Endothelial cell of umbilical vein (primary cell): Measurements from ENCODE around the gene ICE1. TPM values are rescaled to one million over a fixed set of nuclear protein-coding genes. Genes with fewer than 3 reads are reported as not detected.
"Not testable (repeated sequence)": the region's sequence is repeated elsewhere in the genome, so short reads cannot be mapped to it uniquely, and the experiment has no call there.

Experiments used
- BruUV-seq: library from RNA; stranded (reverse); fragments of 400-500 nt; replicated peaks from 2 replicates; lab custom pipeline; 2021; lab: Mats Ljungman, UMichigan
- CTCF ChIA-PET: fragments of 300-600, 350-600 bp; sonication (Branson Sonifier 250); formaldehyde crosslinking; loops from one replicate; lab custom pipeline; 2021; ENCODE audit warnings: antibody characterized with exemption, inconsistent platforms; lab: Charles Lee
- POLR2A ChIA-PET: fragments of 300-600, 350-600 bp; sonication (Branson Sonifier 250); formaldehyde crosslinking; loops from one replicate; lab custom pipeline; 2021; ENCODE audit warnings: antibody characterized with exemption, inconsistent platforms; lab: Charles Lee
- DNase-seq: peaks from one replicate; pipeline ENCODE4 v3.0.0-alpha.2; 2011; ENCODE audit warnings: low read depth, low spot score
- FAIRE-seq: peaks from 2 replicates; lab custom pipeline; 2011; peaks lifted over from hg19 to GRCh38; lab: Jason Lieb, UNC
- H2AFZ ChIP-seq: 2 replicates; pipeline ENCODE4 v1.6.0; 2012; ENCODE audit warnings: low read depth, low read length, control low read depth, inconsistent platforms
- H3K27ac ChIP-seq: 2 replicates; pipeline ENCODE4 v1.5.1; 2011; ENCODE audit warnings: low read depth, mild to moderate bottlenecking, control low read depth, low read length, moderate library complexity; ENCODE audit not compliant: insufficient read depth
- H3K27me3 ChIP-seq, 2 experiments: 2 replicates each; pipeline versions ENCODE4 v1.6.0 to v1.6.1; 2011; ENCODE audit warnings: low read length in 2 of 2, mixed read lengths in 1 of 2; ENCODE audit not compliant: control insufficient read depth in 2 of 2, insufficient read depth in 2 of 2
- H3K36me3 ChIP-seq, 2 experiments: 2 replicates in 1 of 2; 3 replicates in 1 of 2; pipeline ENCODE4 v1.5.1; 2011; ENCODE audit warnings: low read length in 2 of 2, mild to moderate bottlenecking in 1 of 2, moderate library complexity in 1 of 2; ENCODE audit not compliant: control insufficient read depth in 2 of 2, insufficient read depth in 2 of 2; ENCODE audit errors: extremely low read depth in 1 of 2
- H3K4me1 ChIP-seq: 3 replicates; pipeline ENCODE4 v1.5.1; 2011; ENCODE audit warnings: mild to moderate bottlenecking, low read length; ENCODE audit not compliant: control insufficient read depth, insufficient read depth; ENCODE audit errors: extremely low read depth
- H3K4me2 ChIP-seq: 2 replicates; pipeline ENCODE4 v1.6.1; 2011; ENCODE audit warnings: low read length, control low read depth, mixed read lengths; ENCODE audit not compliant: insufficient read depth
- H3K4me3 ChIP-seq, 3 experiments: fragments of 200-600 bp in 1 of 3; sonication (generic), shearing (Covaris generic) in 1 of 3; replicated peaks in 1 of 3; 2 replicates each; pipeline ENCODE4 v1.5.1; 2011 to 2016; ENCODE audit warnings: control low read depth in 3 of 3, low read length in 3 of 3, mild to moderate bottlenecking in 2 of 3, inconsistent platforms in 1 of 3, low read depth in 1 of 3, moderate library complexity in 1 of 3; ENCODE audit not compliant: insufficient read depth in 1 of 3
- H3K79me2 ChIP-seq: 2 replicates; pipeline ENCODE4 v1.6.0; 2012; ENCODE audit warnings: low read length, inconsistent platforms; ENCODE audit not compliant: control insufficient read depth, insufficient read depth
- H3K9ac ChIP-seq: replicated peaks from 2 replicates; pipeline ENCODE3; 2011; ENCODE audit warnings: low read length, control low read depth; ENCODE audit not compliant: insufficient read depth; ENCODE audit errors: extremely low read depth
- H3K9me1 ChIP-seq: replicated peaks from 3 replicates; pipeline ENCODE4 v1.6.0; 2011; ENCODE audit warnings: mild to moderate bottlenecking, low read length; ENCODE audit not compliant: control insufficient read depth, insufficient read depth; ENCODE audit errors: extremely low read depth
- H3K9me3 ChIP-seq: replicated peaks from 2 replicates; pipeline ENCODE4 v1.5.1; 2012; ENCODE audit warnings: low read length, inconsistent platforms; ENCODE audit not compliant: control insufficient read depth, insufficient read depth
- H4K20me1 ChIP-seq: replicated peaks from 2 replicates; pipeline ENCODE3; 2011; ENCODE audit warnings: mild to moderate bottlenecking, low read length; ENCODE audit not compliant: control insufficient read depth, insufficient read depth; ENCODE audit errors: extremely low read depth
- EZH2 ChIP-seq: IDR thresholded peaks from 2 replicates; pipeline ENCODE4 v1.6.1; 2012; ENCODE audit warnings: borderline replicate concordance, low read depth, mild to moderate bottlenecking, moderate library complexity, low read length, inconsistent platforms; ENCODE audit not compliant: severe bottlenecking
- FOS ChIP-seq: IDR thresholded peaks from 2 replicates; pipeline ENCODE4 v1.6.1; 2011; ENCODE audit warnings: mild to moderate bottlenecking, low read length, moderate library complexity, borderline replicate concordance; ENCODE audit not compliant: insufficient read depth
- GATA2 ChIP-seq: IDR thresholded peaks from 2 replicates; pipeline ENCODE4 v1.7.0; 2011; ENCODE audit warnings: low read depth, mild to moderate bottlenecking, moderate library complexity, mixed read lengths, low read length; ENCODE audit not compliant: insufficient read length, insufficient read depth
- JUN ChIP-seq: IDR thresholded peaks from 2 replicates; pipeline ENCODE4 v1.6.1; 2011; ENCODE audit warnings: borderline replicate concordance, low read depth; ENCODE audit not compliant: insufficient read length, insufficient read depth
- MAX ChIP-seq: IDR thresholded peaks from 2 replicates; pipeline ENCODE4 v1.6.1; 2011; ENCODE audit not compliant: insufficient read depth, insufficient read length
- MYC ChIP-seq: IDR thresholded peaks from one replicate; pipeline ENCODE4 v1.6.1; 2011; ENCODE audit warnings: mild to moderate bottlenecking, low read depth, low read length
- POLR2A ChIP-seq: IDR thresholded peaks from 2 replicates; pipeline ENCODE4 v1.6.1; 2012; ENCODE audit warnings: low read depth, mild to moderate bottlenecking, control low read depth, low read length
- POLR2AphosphoS5 ChIP-seq: IDR thresholded peaks from 2 replicates; pipeline ENCODE4 v1.6.1; 2012; ENCODE audit warnings: low read depth, mild to moderate bottlenecking, control low read depth, low read length, moderate library complexity; ENCODE audit not compliant: insufficient read depth
- dilution Hi-C: fragments of 300-500 bp; cut with MboI; formaldehyde crosslinking; loops from one replicate; pipeline ENCODE4 v1.15.0; 2019; ENCODE audit warnings: low sequenced_read_pairs; ENCODE audit not compliant: extremely low pct_ligation_motif_present
- intact Hi-C: fragments of 100-400 bp; cut with micrococcal nuclease; formaldehyde crosslinking; loops from one replicate; pipeline ENCODE4 v1.10.0; 2022
- polyA plus RNA-seq, 4 experiments: library from polyadenylated mRNA; depleted of rRNA in 3 of 4; stranded (reverse) in 3 of 4; unstranded in 1 of 4; fragments of >200 nt; gene quantifications; 2 replicates each; pipeline versions ENCODE4 v1.2.1 to v1.2.3, GENCODE V29; 2011 to 2012; ENCODE audit warnings: missing spikeins in 1 of 4
- total RNA-seq: library from RNA; stranded (reverse); gene quantifications from 2 replicates; pipeline ENCODE4 v1.2.3, GENCODE V29; 2021
- TF ChIP-seq, protein P1 (sequence below), 2 donors: IDR thresholded peaks; 1 replicate in 1 of 2; 2 replicates in 1 of 2; pipeline ENCODE4 v1.5.1; 2011; ENCODE audit warnings: low read length in 2 of 2, mild to moderate bottlenecking in 2 of 2, moderate library complexity in 2 of 2, control low read depth in 1 of 2, inconsistent platforms in 1 of 2, low read depth in 1 of 2; ENCODE audit not compliant: insufficient read depth in 1 of 2; ENCODE audit errors: extremely low read depth in 1 of 2

The ICE1 gene
- total and polyA plus RNA-seq, 2 donors (not counting 3 experiments of a cell fraction or from before 2014, with no cell fraction given): 8.8 to 29.1 TPM

DNA sequence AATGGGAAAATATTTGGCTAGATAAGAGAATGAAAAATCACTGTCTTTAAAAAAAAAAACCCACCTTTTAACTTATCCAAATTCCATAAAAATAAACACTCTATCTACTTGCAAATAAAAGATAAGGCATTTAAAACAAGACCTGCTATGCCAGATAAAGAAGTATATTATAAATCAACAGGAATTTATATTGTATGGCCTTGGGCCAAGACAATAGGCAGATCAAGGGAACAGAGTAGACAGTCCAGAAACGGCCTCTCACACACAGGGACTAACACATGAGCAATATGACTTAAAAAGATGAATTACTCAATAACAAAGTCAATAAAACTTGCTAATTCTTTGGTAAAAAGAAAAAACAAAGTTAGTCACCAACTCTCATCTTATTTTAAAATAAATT, 34.7 kb upstream of the ICE1 start:
- intact Hi-C loops: no loop called here
- Histone ChIP-seq H3K27ac (no peak overlapping the region), H3K4me2 (no peak overlapping the region), H3K9me3 (no peaks in the 10 kb centered on the region), H3K27me3 (no peaks in the 10 kb centered on the region), H3K4me3 (no peak overlapping the region), H3K9ac (no peak overlapping the region), H4K20me1 (no peaks in the 10 kb centered on the region), H3K36me3 (no peaks in the 10 kb centered on the region), H3K4me1 (no peaks in the 10 kb centered on the region), H3K9me1 (no peaks in the 10 kb centered on the region), H3K79me2 (no peaks in the 10 kb centered on the region), H2AFZ (no peak overlapping the region)
- no peak for FAIRE-seq
- TF ChIP-seq POLR2A (no peak), FOS (no peak), MYC (no peak), POLR2AphosphoS5 (no peak), JUN (no peak), GATA2 (no peak), EZH2 (no peak), MAX (no peak)
- TF ChIP-seq, protein P1, sequence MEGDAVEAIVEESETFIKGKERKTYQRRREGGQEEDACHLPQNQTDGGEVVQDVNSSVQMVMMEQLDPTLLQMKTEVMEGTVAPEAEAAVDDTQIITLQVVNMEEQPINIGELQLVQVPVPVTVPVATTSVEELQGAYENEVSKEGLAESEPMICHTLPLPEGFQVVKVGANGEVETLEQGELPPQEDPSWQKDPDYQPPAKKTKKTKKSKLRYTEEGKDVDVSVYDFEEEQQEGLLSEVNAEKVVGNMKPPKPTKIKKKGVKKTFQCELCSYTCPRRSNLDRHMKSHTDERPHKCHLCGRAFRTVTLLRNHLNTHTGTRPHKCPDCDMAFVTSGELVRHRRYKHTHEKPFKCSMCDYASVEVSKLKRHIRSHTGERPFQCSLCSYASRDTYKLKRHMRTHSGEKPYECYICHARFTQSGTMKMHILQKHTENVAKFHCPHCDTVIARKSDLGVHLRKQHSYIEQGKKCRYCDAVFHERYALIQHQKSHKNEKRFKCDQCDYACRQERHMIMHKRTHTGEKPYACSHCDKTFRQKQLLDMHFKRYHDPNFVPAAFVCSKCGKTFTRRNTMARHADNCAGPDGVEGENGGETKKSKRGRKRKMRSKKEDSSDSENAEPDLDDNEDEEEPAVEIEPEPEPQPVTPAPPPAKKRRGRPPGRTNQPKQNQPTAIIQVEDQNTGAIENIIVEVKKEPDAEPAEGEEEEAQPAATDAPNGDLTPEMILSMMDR (IDR thresholded peaks at IDR 0.05; ENCODE audit: extremely low read depth in 1 of 2, insufficient read depth in 1 of 2, low read depth in 1 of 2, low read length in 2 of 2): no peak
- no peak for DNase-seq
- POLR2A ChIA-PET: no interaction called here
- dilution Hi-C loops: no loop called here
- CTCF ChIA-PET: no interaction called here
- no TSS peak for BruUV-seq

- DNase-seq, FAIRE-seq, dilution Hi-C loops: not testable (repeated sequence)
Observed at GRCh38 chr5:5390121-5390869, 32.2 kb upstream of the ICE1 start.

More at GRCh38 chr5:5390121-5390869, 32.2 kb upstream of the ICE1 start:
- H3K4me3 ChIP-seq, H3K79me2 ChIP-seq, H3K4me2 ChIP-seq, H4K20me1 ChIP-seq, CTCF ChIA-PET, H3K27ac ChIP-seq, BruUV-seq, POLR2A ChIA-PET, H3K9ac ChIP-seq, H3K4me1 ChIP-seq, H3K9me1 ChIP-seq, H3K9me3 ChIP-seq, intact Hi-C loops, H3K27me3 ChIP-seq, H2AFZ ChIP-seq, H3K36me3 ChIP-seq: not testable (repeated sequence)
